NCI-H345 (cell line): Measurements from ENCODE around the gene ARHGAP30.
"Not testable (repeated sequence)": the region's sequence is repeated elsewhere in the genome, so short reads cannot be mapped to it uniquely, and the experiment has no call there.

Source experiments
- DNase-seq: peaks from one replicate; lab custom pipeline; 2025; lab: John Stamatoyannopoulos, UW

ARHGAP30 gene

GRCh38 chr1:161068306-161069234 is 1.1 kb downstream of the ARHGAP30 start:
- no peak for DNase-seq

GRCh38 chr1:161066694-161067093 is 3.0 kb downstream of the ARHGAP30 start:
- no peak for DNase-seq

- DNase-seq: not testable (repeated sequence)
These were observed 4.0 kb downstream of the ARHGAP30 start for GRCh38 chr1:161065681-161066080.

- DNase-seq: not testable (repeated sequence)
These were observed 5.8 kb downstream of the ARHGAP30 start for GRCh38 chr1:161063936-161064335.

GRCh38 chr1:161061419-161061818 is 8.3 kb downstream of the ARHGAP30 start:
- no peak for DNase-seq

- no peak for DNase-seq
These were observed 10.4 kb downstream of the ARHGAP30 start for GRCh38 chr1:161059293-161059692.

- DNase-seq: no peak
These were observed 14.9 kb downstream of the ARHGAP30 start for GRCh38 chr1:161054805-161055204.

- DNase-seq: no peak
These were observed 15.5 kb downstream of the ARHGAP30 start for GRCh38 chr1:161054232-161054631.

- no peak for DNase-seq
These were observed 16.8 kb downstream of the ARHGAP30 start for GRCh38 chr1:161052899-161053298.

GRCh38 chr1:161051219-161051618 is 18.5 kb downstream of the ARHGAP30 start:
- no peak for DNase-seq

- no peak for DNase-seq
These were observed 20.6 kb downstream of the ARHGAP30 start for GRCh38 chr1:161048949-161049722.

- no peak for DNase-seq
These were observed 22.0 kb downstream of the ARHGAP30 start for GRCh38 chr1:161047436-161048420.

GRCh38 chr1:161046605-161047228 is 23.0 kb downstream of the ARHGAP30 start:
- no peak for DNase-seq

GRCh38 chr1:161045736-161046604 is 23.7 kb downstream of the ARHGAP30 start, which contains the start of gene USF1:
Gene USF1 (minus strand): TSS chr1:161045977. CDS start chr1:161043275, 2,702 bp downstream.
- DNase-seq: peak; percentile 94

- DNase-seq: peak; percentile 31
These were observed 24.6 kb downstream of the ARHGAP30 start for GRCh38 chr1:161044908-161045735.

- no peak for DNase-seq
These were observed 25.2 kb downstream of the ARHGAP30 start for GRCh38 chr1:161044535-161044907.

GRCh38 chr1:161039546-161039945 is 30.1 kb downstream of the ARHGAP30 start:
- DNase-seq: no peak

- DNase-seq: no peak
These were observed 30.5 kb downstream of the ARHGAP30 start for GRCh38 chr1:161039154-161039545.

GRCh38 chr1:161038523-161039153 is 31.1 kb downstream of the ARHGAP30 start, which contains the start of gene TSTD1:
Gene TSTD1 (minus strand): TSS chr1:161038964. CDS start chr1:161038889, 75 bp downstream.
- DNase-seq: peak; percentile 88
